Keratinocyte (primary cell): ENCODE measurements around the gene RELL1. TPM values are rescaled to one million over a fixed set of nuclear protein-coding genes. Genes with fewer than 3 reads are reported as not detected.

Source experiments
- DNase-seq: peaks from one replicate; pipeline ENCODE4 v3.0.0-alpha.2; 2011; ENCODE audit warnings: low read depth, missing footprints, low spot score
- FAIRE-seq: peaks from 2 replicates; lab custom pipeline; 2011; peaks lifted over from hg19 to GRCh38; lab: Jason Lieb, UNC
- H2AFZ ChIP-seq: 2 replicates; pipeline ENCODE4 v1.6.0; 2012; ENCODE audit warnings: low read length, control low read depth, inconsistent platforms; ENCODE audit not compliant: control insufficient read depth
- H3K27ac ChIP-seq: 2 replicates; pipeline ENCODE4 v1.5.1; 2011; ENCODE audit warnings: low read length; ENCODE audit not compliant: control insufficient read depth, insufficient read depth
- H3K27me3 ChIP-seq: 3 replicates; pipeline ENCODE4 v1.6.0; 2011; ENCODE audit warnings: low read length; ENCODE audit not compliant: control insufficient read depth, insufficient read depth; ENCODE audit errors: extremely low read depth
- H3K36me3 ChIP-seq, 2 experiments: 2 replicates in 1 of 2; 3 replicates in 1 of 2; pipeline ENCODE4 v1.5.1; 2011; ENCODE audit warnings: low read length in 2 of 2, mild to moderate bottlenecking in 1 of 2; ENCODE audit not compliant: control insufficient read depth in 2 of 2, insufficient read depth in 2 of 2; ENCODE audit errors: extremely low read depth in 1 of 2
- H3K4me1 ChIP-seq: 3 replicates; pipeline ENCODE4 v1.5.1; 2011; ENCODE audit warnings: low read length; ENCODE audit not compliant: control insufficient read depth, insufficient read depth; ENCODE audit errors: extremely low read depth
- H3K4me2 ChIP-seq: 3 replicates; pipeline ENCODE4 v1.6.0; 2011; ENCODE audit warnings: low read depth, low read length; ENCODE audit not compliant: control insufficient read depth, insufficient read depth; ENCODE audit errors: extremely low read depth
- H3K4me3 ChIP-seq, 3 experiments: fragments of 200-600 bp in 1 of 3; sonication (generic) in 1 of 3; 2 replicates in 2 of 3; 3 replicates in 1 of 3; pipeline ENCODE4 v1.5.1; 2011 to 2016; ENCODE audit warnings: low read length in 3 of 3, mild to moderate bottlenecking in 3 of 3, control low read depth in 2 of 3, inconsistent platforms in 1 of 3, low read depth in 1 of 3, mixed read lengths in 1 of 3, mixed run types in 1 of 3, moderate library complexity in 1 of 3; ENCODE audit not compliant: control insufficient read depth in 2 of 3, insufficient read depth in 2 of 3; ENCODE audit errors: extremely low read depth in 1 of 3
- H3K79me2 ChIP-seq: 2 replicates; pipeline ENCODE4 v1.6.0; 2012; ENCODE audit warnings: low read length; ENCODE audit not compliant: control insufficient read depth, insufficient read depth
- H3K9ac ChIP-seq: 3 replicates; pipeline ENCODE4 v1.6.0; 2011; ENCODE audit warnings: low read length; ENCODE audit not compliant: control insufficient read depth, insufficient read depth; ENCODE audit errors: extremely low read depth
- H3K9me1 ChIP-seq: 3 replicates; pipeline ENCODE4 v1.6.0; 2011; ENCODE audit warnings: low read length; ENCODE audit not compliant: control insufficient read depth, insufficient read depth; ENCODE audit errors: extremely low read depth
- H3K9me3 ChIP-seq: 2 replicates; pipeline ENCODE4 v1.5.1; 2012; ENCODE audit warnings: low read depth, low read length; ENCODE audit not compliant: control insufficient read depth
- H4K20me1 ChIP-seq: 3 replicates; pipeline ENCODE4 v1.6.0; 2011; ENCODE audit warnings: low read length; ENCODE audit not compliant: control insufficient read depth, insufficient read depth; ENCODE audit errors: extremely low read depth
- CTCF ChIP-seq, 3 experiments: IDR thresholded peaks in 1 of 3; conservative IDR thresholded peaks in 1 of 3; optimal IDR thresholded peaks in 1 of 3; 2 replicates in 2 of 3; 3 replicates in 1 of 3; pipeline versions ENCODE3 to v1.5.1; 2011; ENCODE audit warnings: low read length in 3 of 3, mild to moderate bottlenecking in 3 of 3, moderate library complexity in 2 of 3, control low read depth in 1 of 3, inconsistent platforms in 1 of 3; ENCODE audit not compliant: insufficient read depth in 2 of 3; ENCODE audit errors: extremely low read depth in 1 of 3
- EZH2 ChIP-seq: IDR thresholded peaks from one replicate; pipeline ENCODE4 v1.6.1; 2012; ENCODE audit warnings: inconsistent platforms, mild to moderate bottlenecking, low read length, moderate library complexity
- dilution Hi-C: fragments of 300-500 bp; cut with MboI; formaldehyde crosslinking; loops from one replicate; pipeline ENCODE4 v1.7.0; 2020; ENCODE audit warnings: low sequenced_read_pairs; ENCODE audit not compliant: extremely low pct_ligation_motif_present
- polyA plus RNA-seq, 5 experiments: library from polyadenylated mRNA; depleted of rRNA in 3 of 5; stranded (reverse) in 3 of 5; stranded (forward) in 1 of 5; unstranded in 1 of 5; fragments of >200 nt; gene quantifications; 1 replicate in 1 of 5; 2 replicates in 3 of 5; 3 replicates in 1 of 5; pipeline versions ENCODE4 v1.2.1 to v1.2.3, GENCODE V29; 2011 to 2012; ENCODE audit warnings: missing spikeins in 2 of 5, low read depth in 1 of 5, low replicate concordance in 1 of 5

RELL1 gene
- polyA plus RNA-seq, 1 donor (not counting 4 experiments of a cell fraction or from before 2014, with no cell fraction given): 9.3 TPM

DNA sequence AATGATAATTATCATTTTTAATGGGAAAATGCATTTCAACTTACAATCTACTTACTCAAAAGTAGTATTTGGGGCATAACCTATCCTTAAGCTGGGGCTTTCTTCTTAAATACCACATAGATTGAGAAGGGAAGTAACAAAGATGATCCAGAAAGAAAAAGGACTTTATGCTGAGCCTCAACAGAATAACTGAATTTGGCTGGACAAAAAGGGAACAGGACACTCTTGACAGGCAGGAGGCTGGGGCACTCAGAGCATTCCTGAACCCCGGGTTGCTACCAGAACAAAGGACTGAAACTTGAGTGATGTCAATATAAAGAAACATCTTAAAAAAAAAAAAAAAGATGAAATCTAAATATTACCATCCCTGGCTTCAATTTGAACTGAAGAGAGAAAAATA is 23.9 kb downstream of the RELL1 start:
- no peak overlapping the region for H2AFZ ChIP-seq
- H3K27me3 ChIP-seq: no peaks in the 10 kb centered on the region
- TF ChIP-seq EZH2: no peak
- TF ChIP-seq CTCF (optimal IDR thresholded peaks at IDR 0.05 in 1 of 3, IDR thresholded peaks at IDR 0.05 in 1 of 3, conservative IDR thresholded peaks at IDR 0.05 in 1 of 3; ENCODE audit: extremely low read depth in 1 of 3, insufficient read depth in 2 of 3, low read length in 3 of 3): no peak
- DNase-seq: no peak
- no peak overlapping the region for H3K4me2 ChIP-seq
- H4K20me1 ChIP-seq: no peaks in the 10 kb centered on the region
- H3K9me3 ChIP-seq: no peaks in the 10 kb centered on the region
- H3K27ac ChIP-seq: no peak overlapping the region
- no peak overlapping the region for H3K9ac ChIP-seq
- H3K36me3 ChIP-seq: no peaks in the 10 kb centered on the region
- H3K4me1 ChIP-seq: peaks cover 34% of the 10 kb centered on the region
- no peak overlapping the region for H3K4me3 ChIP-seq
- peaks cover 2% of the 10 kb centered on the region for H3K9me1 ChIP-seq
- peaks cover 26% of the 10 kb centered on the region for H3K79me2 ChIP-seq
- dilution Hi-C loops: no loop called here
- no peak for FAIRE-seq

- H3K4me2 ChIP-seq: peak overlapping the region; percentile 15
- FAIRE-seq: no peak
- H3K27me3 ChIP-seq: no peaks in the 10 kb centered on the region
- H4K20me1 ChIP-seq: no peaks in the 10 kb centered on the region
- H3K79me2 ChIP-seq: peaks cover 26% of the 10 kb centered on the region
- H3K4me1 ChIP-seq: peaks cover 29% of the 10 kb centered on the region
- no peak overlapping the region for H2AFZ ChIP-seq
- dilution Hi-C loops: no loop called here
- H3K4me3 ChIP-seq: no peak overlapping the region
- no peaks in the 10 kb centered on the region for H3K36me3 ChIP-seq
- TF ChIP-seq EZH2: no peak
- no peak for TF ChIP-seq CTCF (optimal IDR thresholded peaks at IDR 0.05 in 1 of 3, IDR thresholded peaks at IDR 0.05 in 1 of 3, conservative IDR thresholded peaks at IDR 0.05 in 1 of 3; ENCODE audit: extremely low read depth in 1 of 3, insufficient read depth in 2 of 3, low read length in 3 of 3)
- no peak for DNase-seq
- no peak overlapping the region for H3K27ac ChIP-seq
- no peak overlapping the region for H3K9ac ChIP-seq
- no peaks in the 10 kb centered on the region for H3K9me3 ChIP-seq
- peaks cover 2% of the 10 kb centered on the region for H3K9me1 ChIP-seq
Measured at GRCh38 chr4:37661772-37662171, 24.4 kb downstream of the RELL1 start.
